Omental fat pad (tissue), 4 donors: Measurements from ENCODE around the gene MYH10. TPM values are rescaled to one million over a fixed set of nuclear protein-coding genes. Genes with fewer than 3 reads are reported as not detected.
A peak's percentile ranks its signal among the peaks of the same experiment; 100 is the strongest.

ENCODE experiments used
- ATAC-seq: fragments of 150-250 bp; one replicate; pipeline ENCODE4 v1.9.1; 2016; ENCODE audit warnings: mild to moderate bottlenecking, moderate library complexity; ENCODE audit not compliant: low FRiP score
- DNase-seq: peaks from one replicate; pipeline ENCODE4 v3.0.0-alpha.2; 2019; ENCODE audit warnings: low spot score
- total RNA-seq, 4 donors: library from RNA; depleted of rRNA; stranded (reverse); fragments of >200 nt; gene quantifications; one replicate each; pipeline ENCODE4 v1.1.0, GENCODE V29; 2016
- TF ChIP-seq, protein P1 (sequence below), 3 donors: fragments of 450-650 bp; IDR thresholded peaks; one replicate each; pipeline ENCODE4 v1.5.1; 2016 to 2017; ENCODE audit warnings: antibody characterized with exemption in 3 of 3, mild to moderate bottlenecking in 3 of 3, moderate library complexity in 2 of 3

MYH10 gene
- total RNA-seq, 4 donors from 2014 or later, result 41.1 to 99.3 (median 51.8) TPM

DNA sequence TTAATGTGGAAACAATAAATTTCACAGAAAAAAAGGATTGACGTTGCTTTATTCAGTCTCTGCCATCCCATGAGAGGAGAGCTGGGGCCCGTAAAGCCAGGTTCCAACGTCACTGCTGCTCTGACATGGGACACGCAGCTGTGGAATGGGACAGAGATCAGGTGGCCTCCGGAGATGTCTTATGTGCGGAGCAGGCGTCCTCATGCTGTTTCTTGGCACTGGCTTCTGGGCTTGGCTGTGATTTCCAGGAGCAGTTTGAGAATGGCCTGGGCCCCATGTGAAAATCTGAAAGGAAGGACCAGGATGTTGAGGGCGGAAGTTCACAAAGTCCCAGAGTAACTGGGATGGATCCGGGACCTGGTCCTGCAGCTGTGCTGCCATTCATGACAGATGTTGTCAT is 162.4 kb downstream of the MYH10 start:
- DNase-seq (no peak), ATAC-seq (no peak)
- TF ChIP-seq, protein P1, sequence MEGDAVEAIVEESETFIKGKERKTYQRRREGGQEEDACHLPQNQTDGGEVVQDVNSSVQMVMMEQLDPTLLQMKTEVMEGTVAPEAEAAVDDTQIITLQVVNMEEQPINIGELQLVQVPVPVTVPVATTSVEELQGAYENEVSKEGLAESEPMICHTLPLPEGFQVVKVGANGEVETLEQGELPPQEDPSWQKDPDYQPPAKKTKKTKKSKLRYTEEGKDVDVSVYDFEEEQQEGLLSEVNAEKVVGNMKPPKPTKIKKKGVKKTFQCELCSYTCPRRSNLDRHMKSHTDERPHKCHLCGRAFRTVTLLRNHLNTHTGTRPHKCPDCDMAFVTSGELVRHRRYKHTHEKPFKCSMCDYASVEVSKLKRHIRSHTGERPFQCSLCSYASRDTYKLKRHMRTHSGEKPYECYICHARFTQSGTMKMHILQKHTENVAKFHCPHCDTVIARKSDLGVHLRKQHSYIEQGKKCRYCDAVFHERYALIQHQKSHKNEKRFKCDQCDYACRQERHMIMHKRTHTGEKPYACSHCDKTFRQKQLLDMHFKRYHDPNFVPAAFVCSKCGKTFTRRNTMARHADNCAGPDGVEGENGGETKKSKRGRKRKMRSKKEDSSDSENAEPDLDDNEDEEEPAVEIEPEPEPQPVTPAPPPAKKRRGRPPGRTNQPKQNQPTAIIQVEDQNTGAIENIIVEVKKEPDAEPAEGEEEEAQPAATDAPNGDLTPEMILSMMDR (IDR thresholded peaks at IDR 0.05), result no peak

DNA sequence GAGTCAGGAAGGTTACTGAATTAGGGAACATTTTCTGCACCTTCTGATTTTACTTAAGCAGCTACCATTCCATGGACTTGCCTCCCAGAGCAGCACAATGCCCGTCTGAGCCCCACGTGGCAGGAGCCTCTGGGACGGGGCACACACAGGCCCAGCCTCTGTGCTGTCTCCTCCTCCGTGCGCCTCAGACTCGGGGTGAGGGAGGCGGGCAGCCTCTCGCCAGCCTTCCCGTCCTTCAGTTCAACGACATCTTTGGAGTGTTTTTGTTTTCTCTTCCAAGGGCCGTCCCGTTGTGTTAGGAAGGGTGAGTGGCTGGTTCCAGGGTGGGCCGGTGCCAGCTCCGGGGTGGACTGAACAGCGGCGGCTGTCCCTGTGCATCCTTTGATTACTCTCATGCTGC is 163.0 kb downstream of the MYH10 start:
- no peak for DNase-seq
- no peak for ATAC-seq
- TF ChIP-seq, protein P1 (IDR thresholded peaks at IDR 0.05), result no peak

DNA sequence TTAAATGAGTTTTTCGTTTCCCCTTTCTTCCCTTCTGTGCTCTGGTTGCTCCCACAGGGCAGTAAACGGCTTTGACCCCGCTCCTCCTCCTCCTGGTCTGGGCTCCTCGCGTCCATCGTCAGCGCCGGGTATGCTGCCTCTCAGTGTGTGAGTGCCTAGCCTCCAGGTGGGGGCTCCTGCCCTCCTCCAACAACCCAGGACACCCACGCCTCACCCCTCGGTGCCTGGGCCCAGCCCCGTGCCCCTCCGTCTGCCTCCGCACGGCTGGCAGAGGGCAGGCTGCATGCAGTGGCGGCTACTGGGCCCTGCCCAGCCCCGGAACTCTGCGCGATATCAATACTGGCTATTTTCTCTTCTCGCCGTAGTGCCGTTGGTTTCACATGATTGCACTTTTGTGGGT is 163.7 kb downstream of the MYH10 start:
- TF ChIP-seq, protein P1 (IDR thresholded peaks at IDR 0.05), result no peak
- ATAC-seq, result no peak
- DNase-seq, result no peak

DNA sequence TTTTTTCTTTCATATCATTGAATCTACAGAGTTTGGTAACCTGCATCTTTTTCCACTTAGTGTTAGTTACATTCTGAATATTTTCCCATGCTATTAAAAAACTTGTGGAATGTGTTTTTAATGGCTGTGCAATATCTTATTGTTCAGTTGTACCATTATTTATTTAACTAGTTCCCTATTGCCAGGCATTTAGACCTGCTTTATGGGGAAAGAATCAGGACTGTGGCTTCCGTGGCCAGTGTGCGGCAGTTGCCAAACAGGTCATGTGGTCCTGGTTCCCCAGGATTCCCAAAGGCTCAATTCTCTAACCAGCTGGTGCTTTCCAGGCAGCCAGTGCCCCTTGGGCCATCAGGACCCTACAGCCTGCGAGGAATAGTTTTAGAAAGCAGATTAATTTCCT is 164.1 kb downstream of the MYH10 start:
- DNase-seq (no peak), ATAC-seq (no peak)
- TF ChIP-seq, protein P1 (IDR thresholded peaks at IDR 0.05), result no peak

DNA sequence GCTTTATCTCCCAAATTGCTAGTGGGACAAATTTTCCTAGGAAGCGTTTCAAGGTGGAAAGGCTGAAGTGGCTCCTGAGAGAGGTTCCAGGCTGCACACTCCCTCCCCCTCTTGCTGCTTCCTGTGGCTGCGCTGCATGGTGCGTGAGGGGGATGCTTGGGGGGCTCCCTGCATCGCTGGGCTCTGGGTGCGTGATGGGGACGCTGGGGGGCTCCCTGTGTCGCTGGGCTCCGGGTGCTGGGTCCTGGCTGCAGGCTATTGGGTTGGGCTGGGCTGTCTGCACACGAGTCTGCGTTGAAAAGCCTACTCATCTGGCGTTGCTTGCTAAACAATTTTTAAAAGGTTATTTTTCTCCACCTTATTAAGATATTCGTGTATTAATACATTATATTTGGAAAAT is 164.8 kb downstream of the MYH10 start:
- ATAC-seq (no peak), DNase-seq (no peak)
- TF ChIP-seq, protein P1 (IDR thresholded peaks at IDR 0.05), result no peak

DNA sequence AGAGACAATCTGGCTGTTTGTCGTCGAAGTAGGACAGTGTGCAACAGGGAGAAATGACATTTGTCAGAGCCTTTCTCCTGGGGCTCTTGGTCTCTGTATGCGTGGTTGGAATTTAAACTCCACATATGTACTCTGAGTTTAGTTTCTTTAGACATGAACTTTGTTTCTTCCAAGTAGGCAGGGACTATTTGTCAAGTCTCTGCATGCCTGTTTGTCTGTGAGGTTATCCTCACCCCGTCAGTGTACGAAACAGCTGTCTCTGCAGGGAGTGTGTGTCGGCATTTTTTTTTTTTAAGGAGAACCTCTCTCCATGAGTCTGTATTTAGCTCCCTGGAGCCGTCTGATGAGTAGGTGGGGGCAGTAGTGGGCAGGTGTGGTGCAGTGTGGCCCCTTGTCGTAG is 165.2 kb downstream of the MYH10 start:
- ATAC-seq, result no peak
- TF ChIP-seq, protein P1 (IDR thresholded peaks at IDR 0.05), result no peak
- DNase-seq, result no peak

DNA sequence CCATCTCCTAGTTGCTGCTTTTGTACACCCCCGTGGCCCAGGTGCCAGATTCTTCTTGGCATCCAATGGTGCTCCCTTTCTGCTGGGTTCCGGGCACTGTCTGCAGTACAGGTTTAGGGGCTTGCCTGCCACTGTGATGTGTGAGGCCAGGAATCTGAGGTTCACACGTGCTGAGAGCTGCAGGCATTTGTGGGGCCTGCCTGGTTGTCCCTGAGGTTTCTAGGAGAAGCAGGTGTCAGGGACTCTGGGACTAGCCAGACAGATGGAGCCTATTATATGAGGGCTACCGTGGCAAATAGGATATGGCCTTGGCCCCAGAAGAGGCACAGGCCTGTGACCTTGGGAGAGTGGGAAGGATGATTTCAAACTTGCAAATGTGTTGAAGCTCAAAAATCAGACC is 165.6 kb downstream of the MYH10 start:
- DNase-seq (no peak), ATAC-seq (peak; percentile 30)

More for the DNA sequence above, 165.6 kb downstream of the MYH10 start:
- TF ChIP-seq, protein P1 (IDR thresholded peaks at IDR 0.05), result no peak
